Cardiac muscle cell (in vitro differentiated cells and primary cell): ENCODE measurements around the gene HAGHL. TPM values are rescaled to one million over a fixed set of nuclear protein-coding genes. Genes with fewer than 3 reads are reported as not detected.

ENCODE experiments used
- DNase-seq, 2 donors: peaks; one replicate each; pipeline versions ENCODE4 v3.0.0 to v3.0.0-alpha.2; 2010 to 2017; ENCODE audit warnings: low read depth in 1 of 2, low spot score in 1 of 2
- H3K27ac ChIP-seq: fragments of 200-600 bp; sonication (generic); 2 replicates; pipeline ENCODE4 v1.5.1; 2016
- H3K27me3 ChIP-seq: fragments of 200-600 bp; sonication (generic); 2 replicates; pipeline ENCODE4 v1.6.0; 2016; ENCODE audit warnings: control low read depth
- H3K36me3 ChIP-seq: fragments of 200-600 bp; sonication (generic); 2 replicates; pipeline ENCODE4 v1.5.1; 2016; ENCODE audit warnings: control low read depth
- H3K4me1 ChIP-seq: fragments of 200-600 bp; sonication (generic); 2 replicates; pipeline ENCODE4 v1.8.1; 2017; ENCODE audit warnings: low read depth, mild to moderate bottlenecking, mixed run types
- H3K4me3 ChIP-seq: fragments of 200-600 bp; sonication (generic); 2 replicates; pipeline ENCODE4 v1.5.1; 2016; ENCODE audit warnings: mild to moderate bottlenecking
- H3K9me3 ChIP-seq: fragments of 200-600 bp; sonication (generic); 2 replicates; pipeline ENCODE4 v1.5.1; 2017; ENCODE audit warnings: low read depth, mild to moderate bottlenecking, control low read depth
- polyA plus RNA-seq: library from polyadenylated mRNA; unstranded; fragments of >200 nt; fragmentation: Nextera tagmentation; extraction: Ambion mirVana; gene quantifications from 2 replicates; pipeline ENCODE4 v1.2.1, GENCODE V29; 2016
- total RNA-seq: library from RNA; depleted of rRNA; stranded (reverse); fragments of >200 nt; gene quantifications from 2 replicates; pipeline ENCODE4 v1.2.3, GENCODE V29; 2016
- TF ChIP-seq, protein P1 (sequence below): IDR thresholded peaks from 2 replicates; pipeline ENCODE4 v1.5.1; 2012; ENCODE audit warnings: low read depth, mild to moderate bottlenecking, low read length

HAGHL gene
- total and polyA plus RNA-seq, 2 experiments from 2014 or later = 27.7 to 47.5 TPM

DNA sequence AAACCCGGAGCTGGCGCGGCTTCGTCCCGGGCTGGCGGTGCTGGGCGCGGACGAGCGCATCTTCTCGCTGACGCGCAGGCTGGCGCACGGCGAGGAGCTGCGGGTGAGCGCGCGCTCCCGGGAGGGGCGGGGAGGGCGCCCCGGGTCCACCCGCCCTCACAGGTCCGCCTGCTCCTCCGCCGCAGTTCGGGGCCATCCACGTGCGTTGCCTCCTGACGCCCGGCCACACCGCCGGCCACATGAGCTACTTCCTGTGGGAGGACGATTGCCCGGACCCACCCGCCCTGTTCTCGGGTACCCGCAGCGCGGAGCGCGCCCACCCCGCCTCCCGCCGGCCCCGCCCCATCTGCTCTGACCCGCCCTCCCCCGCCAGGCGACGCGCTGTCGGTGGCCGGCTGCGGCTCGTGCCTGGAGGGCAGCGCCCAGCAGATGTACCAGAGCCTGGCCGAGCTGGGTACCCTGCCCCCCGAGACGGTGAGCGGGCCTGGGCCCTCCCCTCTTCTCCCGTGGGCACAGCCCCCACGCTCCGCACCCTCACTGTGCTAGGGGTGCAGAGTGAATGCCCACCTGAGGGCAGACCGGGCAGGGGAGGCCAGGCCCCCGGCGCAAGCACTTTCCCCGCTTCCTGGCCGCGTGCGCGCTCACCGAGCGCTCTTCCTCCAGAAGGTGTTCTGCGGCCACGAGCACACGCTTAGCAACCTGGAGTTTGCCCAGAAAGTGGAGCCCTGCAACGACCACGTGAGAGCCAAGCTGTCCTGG, 1.4 kb downstream of the HAGHL start:
- Histone ChIP-seq H3K27me3 (no peaks in the 10 kb centered on the region), H3K4me1 (no peaks in the 10 kb centered on the region), H3K4me3 (peak overlapping the region; percentile 38), H3K9me3 (no peaks in the 10 kb centered on the region), H3K27ac (no peak overlapping the region), H3K36me3 (no peaks in the 10 kb centered on the region)
- DNase-seq = peak; percentile 64 to 82
- TF ChIP-seq, protein P1, sequence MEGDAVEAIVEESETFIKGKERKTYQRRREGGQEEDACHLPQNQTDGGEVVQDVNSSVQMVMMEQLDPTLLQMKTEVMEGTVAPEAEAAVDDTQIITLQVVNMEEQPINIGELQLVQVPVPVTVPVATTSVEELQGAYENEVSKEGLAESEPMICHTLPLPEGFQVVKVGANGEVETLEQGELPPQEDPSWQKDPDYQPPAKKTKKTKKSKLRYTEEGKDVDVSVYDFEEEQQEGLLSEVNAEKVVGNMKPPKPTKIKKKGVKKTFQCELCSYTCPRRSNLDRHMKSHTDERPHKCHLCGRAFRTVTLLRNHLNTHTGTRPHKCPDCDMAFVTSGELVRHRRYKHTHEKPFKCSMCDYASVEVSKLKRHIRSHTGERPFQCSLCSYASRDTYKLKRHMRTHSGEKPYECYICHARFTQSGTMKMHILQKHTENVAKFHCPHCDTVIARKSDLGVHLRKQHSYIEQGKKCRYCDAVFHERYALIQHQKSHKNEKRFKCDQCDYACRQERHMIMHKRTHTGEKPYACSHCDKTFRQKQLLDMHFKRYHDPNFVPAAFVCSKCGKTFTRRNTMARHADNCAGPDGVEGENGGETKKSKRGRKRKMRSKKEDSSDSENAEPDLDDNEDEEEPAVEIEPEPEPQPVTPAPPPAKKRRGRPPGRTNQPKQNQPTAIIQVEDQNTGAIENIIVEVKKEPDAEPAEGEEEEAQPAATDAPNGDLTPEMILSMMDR = no peak

DNA sequence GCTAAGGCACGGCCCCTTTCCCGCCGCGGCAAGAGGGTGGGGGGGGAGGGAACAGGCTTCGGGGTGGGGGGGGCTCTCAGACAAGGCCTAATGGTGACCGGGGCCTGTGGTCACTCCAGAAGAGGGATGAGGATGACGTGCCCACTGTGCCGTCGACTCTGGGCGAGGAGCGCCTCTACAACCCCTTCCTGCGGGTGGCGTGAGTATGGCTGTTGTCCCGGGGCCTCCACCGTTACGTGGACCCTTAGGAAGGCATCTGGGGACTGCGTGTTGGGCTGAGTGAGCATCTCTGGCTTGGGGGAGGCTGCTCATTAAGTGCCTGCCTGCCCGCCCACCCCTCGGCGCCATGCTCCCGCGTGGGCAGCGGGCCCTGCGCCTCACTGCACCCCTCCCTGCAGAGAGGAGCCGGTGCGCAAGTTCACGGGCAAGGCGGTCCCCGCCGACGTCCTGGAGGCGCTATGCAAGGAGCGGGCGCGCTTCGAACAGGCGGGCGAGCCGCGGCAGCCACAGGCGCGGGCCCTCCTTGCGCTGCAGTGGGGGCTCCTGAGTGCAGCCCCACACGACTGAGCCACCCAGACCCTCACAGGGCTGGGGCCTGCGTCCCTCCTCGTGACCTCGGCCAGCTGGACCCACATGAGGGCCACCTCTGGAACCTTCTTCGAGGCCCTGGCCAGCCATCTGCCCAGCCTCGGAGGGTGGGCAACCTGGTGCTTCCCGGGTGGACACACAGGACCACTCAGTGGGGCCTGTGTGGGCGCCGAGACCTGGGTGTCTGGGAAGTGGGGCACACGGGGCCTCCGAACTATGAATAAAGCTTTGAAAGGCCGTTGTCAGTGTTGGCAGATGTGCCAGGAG, 2.2 kb downstream of the HAGHL start:
- Histone ChIP-seq H3K36me3 (no peaks in the 10 kb centered on the region), H3K9me3 (no peaks in the 10 kb centered on the region), H3K27me3 (no peaks in the 10 kb centered on the region), H3K4me1 (no peaks in the 10 kb centered on the region), H3K4me3 (no peak overlapping the region), H3K27ac (no peak overlapping the region)
- TF ChIP-seq, protein P1 = no peak
- no peak for DNase-seq

DNA sequence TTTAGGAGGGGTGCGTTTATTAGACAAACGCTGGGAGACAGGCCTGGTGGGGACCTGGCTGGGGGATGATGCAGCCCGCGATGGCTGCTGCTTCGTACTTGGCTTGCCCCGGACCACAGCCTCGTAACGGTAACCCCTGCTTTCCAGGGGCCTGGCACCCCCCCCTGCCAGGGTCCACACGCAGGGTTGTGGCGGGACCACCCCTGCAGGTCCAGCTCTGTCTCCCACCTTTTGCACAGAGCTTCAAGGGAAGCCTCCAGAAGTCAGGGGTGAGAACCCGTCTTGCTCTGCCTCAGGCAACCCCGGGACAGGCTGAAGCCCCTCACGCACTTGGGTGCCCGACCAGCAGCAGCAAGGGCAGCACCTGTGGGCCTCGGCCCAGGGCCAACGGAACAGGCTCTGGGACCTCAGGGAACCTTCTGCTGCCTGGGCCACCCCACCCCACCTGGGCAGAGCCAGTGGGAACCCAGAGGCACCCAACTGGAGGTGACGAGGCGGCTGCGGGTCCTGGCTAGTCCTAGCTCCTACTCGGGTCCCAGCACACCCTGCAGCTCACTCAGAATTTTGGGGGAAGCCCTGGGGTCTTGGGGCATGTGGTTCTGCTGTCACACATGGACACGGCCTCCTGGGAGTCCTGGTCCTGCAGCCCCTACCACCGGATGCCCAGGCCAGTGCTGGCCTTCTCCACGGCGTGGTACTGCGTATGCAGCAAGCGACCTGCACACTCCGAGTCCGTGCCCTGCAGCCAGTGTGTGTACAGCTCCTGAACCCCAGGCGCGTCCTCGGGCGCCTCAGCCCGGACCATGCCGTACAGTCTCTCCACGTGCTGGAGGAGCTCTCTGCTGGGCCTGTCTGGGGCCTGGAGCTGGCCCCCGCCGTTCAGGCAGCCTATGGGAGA, 3.1 kb downstream of the HAGHL start:
- Histone ChIP-seq H3K9me3 (no peaks in the 10 kb centered on the region), H3K27me3 (no peaks in the 10 kb centered on the region), H3K36me3 (no peaks in the 10 kb centered on the region), H3K4me3 (no peak overlapping the region), H3K4me1 (no peaks in the 10 kb centered on the region), H3K27ac (no peak overlapping the region)
- DNase-seq = no peak
- TF ChIP-seq, protein P1 = no peak

DNA sequence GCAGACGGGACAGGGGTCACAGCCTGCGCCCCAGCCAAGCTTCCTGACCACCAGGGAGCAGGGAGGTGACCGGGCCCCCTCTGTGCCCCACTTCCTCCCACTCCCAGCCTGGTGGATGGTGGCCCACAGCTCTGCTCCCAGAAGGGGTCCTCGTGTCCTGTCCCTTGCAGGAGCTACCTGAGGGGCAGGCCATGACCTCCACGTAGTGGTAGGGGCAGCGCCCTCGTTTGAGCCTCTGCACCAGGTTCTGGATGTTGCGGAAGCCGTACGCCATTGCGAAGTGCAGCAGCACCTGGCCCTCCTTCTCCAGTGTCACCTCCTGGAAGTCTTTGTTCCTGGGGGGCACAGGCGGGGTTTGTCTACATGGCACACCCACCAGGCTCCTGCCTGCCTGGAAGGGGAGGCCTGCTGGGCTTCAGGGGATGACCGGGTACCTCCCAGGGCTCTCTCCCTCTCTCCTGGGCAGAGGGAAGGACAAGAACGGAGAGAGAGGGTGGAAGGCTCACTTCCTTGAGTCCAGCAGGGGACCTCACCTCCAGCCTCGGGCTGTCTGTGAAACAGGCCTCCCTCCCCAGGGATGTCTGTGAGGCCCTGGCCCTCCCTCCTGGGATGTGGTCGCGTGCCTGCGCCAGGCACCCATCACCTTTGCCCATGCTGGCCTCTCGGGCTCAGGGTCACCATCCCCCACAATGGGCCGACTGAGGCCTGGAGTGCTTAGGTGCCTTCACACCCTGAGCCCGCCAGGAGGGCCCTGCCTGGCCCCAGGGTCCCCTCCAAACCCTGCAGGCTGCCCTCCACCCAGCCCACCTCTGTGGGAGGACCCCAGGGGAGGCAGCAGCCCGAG, 4.0 kb downstream of the HAGHL start:
- DNase-seq = no peak
- TF ChIP-seq, protein P1 = no peak
- Histone ChIP-seq H3K4me1 (no peaks in the 10 kb centered on the region), H3K4me3 (no peak overlapping the region), H3K36me3 (peaks cover 5% of the 10 kb centered on the region), H3K27me3 (no peaks in the 10 kb centered on the region), H3K27ac (no peak overlapping the region), H3K9me3 (no peaks in the 10 kb centered on the region)
